Nephron (organoid): ENCODE results near the gene TCOF1.

ENCODE experiments used
- H3K27ac Mint-ChIP-seq, 3 experiments: 2 replicates each; pipeline ENCODE4 v1.8.0; 2020; ENCODE audit warnings: mixed read lengths in 3 of 3, mild to moderate bottlenecking in 2 of 3, moderate library complexity in 1 of 3
- H3K27me3 Mint-ChIP-seq: 2 replicates; pipeline ENCODE4 v1.8.0; 2021; ENCODE audit warnings: low read depth, mild to moderate bottlenecking, moderate library complexity, mixed read lengths
- H3K36me3 Mint-ChIP-seq: 2 replicates; pipeline ENCODE4 v1.8.0; 2020; ENCODE audit warnings: low read depth, mixed read lengths
- H3K4me1 Mint-ChIP-seq: 2 replicates; pipeline ENCODE4 v1.8.0; 2020; ENCODE audit warnings: mixed read lengths
- H3K4me3 Mint-ChIP-seq, 3 experiments: 2 replicates each; pipeline ENCODE4 v1.8.0; 2020; ENCODE audit warnings: mild to moderate bottlenecking in 3 of 3, mixed read lengths in 3 of 3, moderate library complexity in 2 of 3
- H3K9me3 Mint-ChIP-seq: 2 replicates; pipeline ENCODE4 v1.8.0; 2020; ENCODE audit warnings: mixed read lengths
- CTCF ChIP-seq, 3 experiments: fragments of 200-600 bp; sonication (generic); IDR thresholded peaks; one replicate each; pipeline ENCODE4 v1.5.0; 2021; ENCODE audit warnings: antibody characterized with exemption in 3 of 3; ENCODE audit not compliant: unreplicated experiment in 3 of 3

Gene TCOF1

DNA sequence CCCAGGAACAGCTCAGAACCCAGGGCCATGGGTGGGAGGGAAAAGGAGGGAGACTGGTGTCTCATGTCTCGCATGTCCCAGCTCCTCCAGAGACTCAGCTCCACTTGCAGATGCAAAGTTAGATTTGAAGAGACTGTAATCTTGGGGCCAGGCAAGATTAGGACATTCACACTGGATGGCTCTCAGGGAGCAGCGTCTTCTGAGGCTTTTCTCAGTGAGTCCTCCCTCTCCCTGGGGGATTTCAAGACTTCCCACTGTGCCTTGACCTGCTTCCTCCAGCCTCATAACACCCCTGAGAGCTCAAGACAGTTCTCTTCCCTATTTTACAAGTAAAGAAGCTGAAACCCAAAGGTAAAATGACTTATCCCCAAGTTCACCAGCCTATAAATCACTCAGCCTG, 10.5 kb upstream of the TCOF1 start:
- H3K4me1 Mint-ChIP-seq = peaks cover 5% of the 10 kb centered on the region
- H3K36me3 Mint-ChIP-seq = no peaks in the 10 kb centered on the region
- no peak overlapping the region for H3K4me3 Mint-ChIP-seq
- H3K9me3 Mint-ChIP-seq = no peaks in the 10 kb centered on the region
- no peak for TF ChIP-seq CTCF (IDR thresholded peaks at IDR 0.05; ENCODE audit: unreplicated experiment in 3 of 3)
- peak overlapping the region in 1 of 3 experiments; percentile 1 for H3K27ac Mint-ChIP-seq
- no peaks in the 10 kb centered on the region for H3K27me3 Mint-ChIP-seq

DNA sequence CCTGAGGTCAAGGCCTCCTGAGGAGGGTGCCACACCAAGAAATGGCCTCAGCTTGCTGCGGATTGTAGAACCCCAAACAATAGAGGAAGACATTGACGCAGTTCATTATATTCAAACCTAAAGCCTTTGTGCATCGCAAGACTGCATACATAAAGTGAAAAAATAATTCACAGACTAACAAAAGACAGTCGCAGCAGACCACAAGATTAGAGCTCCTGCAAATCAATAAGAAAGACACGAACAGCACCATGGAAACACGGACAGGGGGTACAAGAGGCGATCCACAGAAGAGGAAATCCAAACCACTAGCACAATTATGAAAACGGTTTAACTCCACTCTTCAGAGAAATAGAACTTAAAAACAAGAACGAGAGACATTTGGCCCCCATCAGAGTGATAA, 10.0 kb upstream of the TCOF1 start:
- no peaks in the 10 kb centered on the region for H3K27me3 Mint-ChIP-seq
- peak overlapping the region in 2 of 3 experiments; percentile 1 to 10 for H3K27ac Mint-ChIP-seq
- H3K4me1 Mint-ChIP-seq = peaks cover 5% of the 10 kb centered on the region
- no peaks in the 10 kb centered on the region for H3K9me3 Mint-ChIP-seq
- no peak for TF ChIP-seq CTCF (IDR thresholded peaks at IDR 0.05; ENCODE audit: unreplicated experiment in 3 of 3)
- no peaks in the 10 kb centered on the region for H3K36me3 Mint-ChIP-seq
- H3K4me3 Mint-ChIP-seq = no peak overlapping the region

- peak overlapping the region in 1 of 3 experiments; percentile 34 for H3K27ac Mint-ChIP-seq
- TF ChIP-seq CTCF (IDR thresholded peaks at IDR 0.05; ENCODE audit: unreplicated experiment in 3 of 3) = no peak
- H3K27me3 Mint-ChIP-seq = peaks cover 7% of the 10 kb centered on the region
- no peak overlapping the region for H3K4me3 Mint-ChIP-seq
- no peaks in the 10 kb centered on the region for H3K36me3 Mint-ChIP-seq
- H3K9me3 Mint-ChIP-seq = no peaks in the 10 kb centered on the region
- peaks cover 5% of the 10 kb centered on the region for H3K4me1 Mint-ChIP-seq
Observed at GRCh38 chr5:150349681-150350275, 7.7 kb upstream of the TCOF1 start.

DNA sequence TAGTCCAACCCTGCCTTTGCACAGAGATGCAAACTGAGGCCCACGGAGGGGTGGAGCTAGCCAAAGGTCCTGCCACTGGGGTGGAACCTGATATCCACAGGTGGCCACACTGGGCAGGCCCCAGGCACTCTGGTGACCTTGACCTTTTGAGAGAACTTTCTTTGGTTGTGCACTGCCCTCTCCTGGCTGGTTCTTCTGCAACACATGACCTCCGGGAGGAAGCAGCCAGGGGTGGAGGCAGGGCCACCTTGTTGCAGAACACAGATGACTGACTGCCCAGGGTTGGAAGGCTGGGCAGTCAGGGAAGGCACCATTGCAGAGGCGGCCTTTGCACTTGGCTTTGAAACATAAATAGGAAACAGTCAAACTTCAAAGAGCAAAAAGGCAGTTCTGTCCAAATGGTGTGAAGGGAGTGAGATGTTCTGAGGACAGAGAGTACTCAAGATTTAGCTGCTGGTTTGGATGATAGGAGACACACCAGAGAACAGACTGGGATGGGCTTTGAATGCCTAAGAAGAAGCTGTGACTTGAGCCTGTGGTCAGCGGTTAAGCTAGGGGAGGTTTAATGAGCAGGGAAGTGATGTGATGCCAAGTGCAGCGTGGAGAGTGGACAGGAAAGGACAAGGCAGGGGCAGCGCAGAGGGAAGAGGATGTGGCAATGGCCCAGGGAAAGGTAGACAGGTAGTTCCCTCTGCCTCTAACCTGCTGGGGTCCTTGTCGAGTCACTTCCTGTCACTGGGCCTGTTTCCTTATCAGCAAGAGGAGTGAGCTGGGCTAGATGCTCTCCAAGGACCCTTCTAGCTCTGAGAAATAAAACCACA, 6.8 kb upstream of the TCOF1 start:
- no peak overlapping the region for H3K4me3 Mint-ChIP-seq
- H3K27me3 Mint-ChIP-seq = peaks cover 7% of the 10 kb centered on the region
- peak overlapping the region; percentile 13 to 22 (median 16) for H3K27ac Mint-ChIP-seq
- TF ChIP-seq CTCF (IDR thresholded peaks at IDR 0.05; ENCODE audit: unreplicated experiment in 3 of 3) = peak; percentile 54 to 82 (median 79)
- no peaks in the 10 kb centered on the region for H3K9me3 Mint-ChIP-seq
- H3K36me3 Mint-ChIP-seq = no peaks in the 10 kb centered on the region
- H3K4me1 Mint-ChIP-seq = peaks cover 5% of the 10 kb centered on the region

DNA sequence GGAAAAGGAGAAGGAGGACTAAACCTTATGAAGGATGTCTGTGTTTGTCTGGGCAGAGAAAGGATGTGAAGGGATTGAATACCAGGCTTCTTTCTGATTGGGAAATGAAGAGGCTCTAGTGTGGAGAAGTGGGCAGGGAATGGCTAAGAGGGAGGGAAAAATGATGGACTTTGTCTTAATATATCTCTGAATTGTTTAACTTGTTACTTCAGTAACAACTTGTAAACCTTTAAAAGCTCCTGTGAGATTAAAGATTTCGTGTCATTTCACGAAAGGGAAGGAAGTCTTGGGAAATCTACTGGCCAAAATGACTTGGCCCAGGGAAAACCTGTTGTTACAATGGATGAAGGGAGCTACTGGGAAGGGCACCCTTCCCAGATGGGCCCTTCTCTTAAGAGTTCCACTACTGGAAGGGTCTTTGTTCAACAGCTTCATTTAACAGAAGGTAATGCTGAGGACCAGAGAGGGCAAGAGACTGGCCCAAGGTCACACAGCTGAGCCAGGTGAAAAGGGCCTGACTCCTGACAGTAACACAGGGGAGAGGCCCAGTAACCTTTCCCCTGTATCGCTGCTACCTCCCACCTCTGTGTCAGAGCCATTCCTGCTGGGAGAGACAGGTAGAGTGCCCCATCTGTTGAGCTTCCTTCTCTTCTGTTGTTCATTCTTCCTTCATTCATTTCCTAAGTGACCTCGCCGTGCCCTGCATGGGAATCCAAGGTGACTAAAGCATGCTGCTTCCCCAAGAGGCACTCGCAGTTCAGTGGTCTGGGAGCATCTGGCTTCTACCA, 5.1 kb upstream of the TCOF1 start:
- no peaks in the 10 kb centered on the region for H3K36me3 Mint-ChIP-seq
- peaks cover 11% of the 10 kb centered on the region for H3K4me1 Mint-ChIP-seq
- peak overlapping the region in 1 of 3 experiments; percentile 43 for H3K27ac Mint-ChIP-seq
- TF ChIP-seq CTCF (IDR thresholded peaks at IDR 0.05; ENCODE audit: unreplicated experiment in 3 of 3) = no peak
- H3K9me3 Mint-ChIP-seq = no peaks in the 10 kb centered on the region
- no peak overlapping the region for H3K4me3 Mint-ChIP-seq
- peaks cover 7% of the 10 kb centered on the region for H3K27me3 Mint-ChIP-seq
